HepG2 (cell line): Measurements from ENCODE around the gene ACE. TPM values are rescaled to one million over a fixed set of nuclear protein-coding genes. Genes with fewer than 3 reads are reported as not detected.

ENCODE experiments used
- ATAC-seq: fragments of 200-7000 bp; cut with Tn5 transposase; 3 replicates; pipeline ENCODE4 v1.9.1; 2020; ENCODE audit warnings: mild to moderate bottlenecking, moderate library complexity
- BruUV-seq: library from RNA; stranded (reverse); fragments of 400-500 nt; replicated peaks from 2 replicates; lab custom pipeline; 2021; lab: Mats Ljungman, UMichigan
- CTCF ChIA-PET: fragments of 300-600 bp; formaldehyde crosslinking; extraction: SDS; loops from one replicate; lab custom pipeline; 2021; ENCODE audit warnings: low total read pairs, inconsistent platforms, low intra/inter-chr PET ratio; lab: Yijun Ruan, JAX
- POLR2A ChIA-PET: fragments of 350-600 bp; sonication (Branson Sonifier 250); formaldehyde crosslinking; loops from one replicate; lab custom pipeline; 2020; ENCODE audit warnings: antibody characterized with exemption, inconsistent platforms; lab: Yijun Ruan, JAX
- DNase-seq: peaks from one replicate; pipeline ENCODE4 v3.0.0-alpha.2; 2015; ENCODE audit warnings: low spot score
- FAIRE-seq: peaks from 3 replicates; lab custom pipeline; 2011; peaks lifted over from hg19 to GRCh38; lab: Jason Lieb, UNC
- H2AFZ ChIP-seq: one replicate; pipeline ENCODE4 v1.6.1; 2011; ENCODE audit warnings: low read length, inconsistent platforms
- H3K27ac ChIP-seq: fragments of 300-600 bp; 3 replicates; pipeline ENCODE4 v1.8.0; 2011; ENCODE audit warnings: mixed run types, mild to moderate bottlenecking, mixed read lengths, low read length, inconsistent platforms; ENCODE audit not compliant: insufficient read depth; ENCODE audit errors: extremely low read length
- H3K27me3 ChIP-seq, 2 experiments: fragments of 200-600 bp in 1 of 2; 2 replicates in 1 of 2; 3 replicates in 1 of 2; pipeline versions ENCODE4 v1.6.0 to v1.8.0; 2011; ENCODE audit warnings: low read length in 2 of 2, mild to moderate bottlenecking in 2 of 2, moderate library complexity in 2 of 2, inconsistent platforms in 1 of 2; ENCODE audit not compliant: insufficient read depth in 2 of 2, control insufficient read depth in 1 of 2
- H3K36me3 ChIP-seq, 2 experiments: fragments of 200-600 bp in 1 of 2; replicated peaks in 1 of 2; 2 replicates in 1 of 2; 3 replicates in 1 of 2; pipeline versions ENCODE4 v1.5.1 to v1.8.0; 2011; ENCODE audit warnings: low read length in 2 of 2, inconsistent platforms in 1 of 2; ENCODE audit not compliant: insufficient read depth in 2 of 2, control insufficient read depth in 1 of 2
- H3K4me1 ChIP-seq: 2 replicates; pipeline ENCODE4 v1.5.1; 2012; ENCODE audit warnings: low read length, inconsistent platforms; ENCODE audit not compliant: insufficient read depth
- H3K4me2 ChIP-seq: 2 replicates; pipeline ENCODE4 v1.6.0; 2011; ENCODE audit warnings: low read depth, low read length, inconsistent platforms
- H3K4me3 ChIP-seq, 3 experiments: fragments of 200-600 bp in 1 of 3; sonication (generic), shearing (Covaris generic) in 1 of 3; replicated peaks in 1 of 3; 2 replicates each; pipeline ENCODE4 v1.5.1; 2011 to 2016; ENCODE audit warnings: low read length in 3 of 3, inconsistent platforms in 2 of 3, low read depth in 2 of 3, mild to moderate bottlenecking in 2 of 3, control low read depth in 1 of 3, mixed read lengths in 1 of 3; ENCODE audit not compliant: insufficient read depth in 1 of 3
- H3K79me2 ChIP-seq: one replicate; pipeline ENCODE4 v1.6.1; 2011; ENCODE audit warnings: low read length, inconsistent platforms; ENCODE audit not compliant: insufficient read depth
- H3K9ac ChIP-seq: 2 replicates; pipeline ENCODE4 v1.6.0; 2011; ENCODE audit warnings: mild to moderate bottlenecking, low read depth, low read length, inconsistent platforms; ENCODE audit not compliant: insufficient read depth
- H3K9me3 ChIP-seq: 2 replicates; pipeline ENCODE4 v1.5.1; 2012; ENCODE audit warnings: mild to moderate bottlenecking, low read length
- H4K20me1 ChIP-seq: 2 replicates; pipeline ENCODE4 v1.6.0; 2011; ENCODE audit warnings: inconsistent platforms, mild to moderate bottlenecking, low read length, moderate library complexity; ENCODE audit not compliant: insufficient read depth
- ATF7 ChIP-seq, 2 experiments: fragments of 450-650 bp in 1 of 2; sonication (generic) in 1 of 2; formaldehyde crosslinking in 1 of 2; IDR thresholded peaks; 2 replicates each; pipeline versions ENCODE4 v1.4.0 to v1.6.1; 2016 to 2020; ENCODE audit warnings: antibody characterized with exemption in 1 of 2, mild to moderate bottlenecking in 1 of 2, missing genetic modification reagents in 1 of 2
- EEA1 ChIP-seq: sonication (generic); formaldehyde crosslinking; IDR thresholded peaks from 2 replicates; pipeline ENCODE4 v1.5.1; 2020; ENCODE audit warnings: mild to moderate bottlenecking, missing genetic modification reagents, borderline replicate concordance
- EED ChIP-seq: sonication (generic); formaldehyde crosslinking; IDR thresholded peaks from 2 replicates; pipeline ENCODE4 v1.5.0; 2020; ENCODE audit warnings: mild to moderate bottlenecking, missing genetic modification reagents
- HNF4A ChIP-seq: sonication (generic); formaldehyde crosslinking; IDR thresholded peaks from 2 replicates; pipeline ENCODE4 v1.4.0; 2020; ENCODE audit warnings: missing genetic modification reagents
- KAT2B ChIP-seq: fragments of 150-350 bp; IDR thresholded peaks from 2 replicates; pipeline ENCODE4 v1.6.1; 2014; ENCODE audit warnings: low read depth, low read length, borderline replicate concordance
- KLF12 ChIP-seq: sonication (generic); formaldehyde crosslinking; IDR thresholded peaks from 2 replicates; pipeline ENCODE4 v1.4.0; 2020; ENCODE audit warnings: missing genetic modification reagents, borderline replicate concordance
- NONO ChIP-seq, 2 experiments: fragments of 450-650 bp in 1 of 2; sonication (generic) in 1 of 2; formaldehyde crosslinking in 1 of 2; IDR thresholded peaks in 1 of 2; conservative IDR thresholded peaks in 1 of 2; 2 replicates each; pipeline versions ENCODE4 v1.6.1 to v1.8.0; 2017 to 2022; ENCODE audit warnings: mild to moderate bottlenecking in 1 of 2, missing genetic modification reagents in 1 of 2, moderate library complexity in 1 of 2
- NR2F1 ChIP-seq, 2 experiments: fragments of 450-650 bp in 1 of 2; formaldehyde crosslinking in 1 of 2; IDR thresholded peaks; 2 replicates each; pipeline versions ENCODE4 v1.5.0 to v1.6.1; 2016 to 2020; ENCODE audit warnings: mild to moderate bottlenecking in 1 of 2, missing compliant biosample characterization in 1 of 2, missing genetic modification reagents in 1 of 2, moderate library complexity in 1 of 2
- TARDBP ChIP-seq: sonication (generic); formaldehyde crosslinking; IDR thresholded peaks from 2 replicates; pipeline ENCODE4 v1.8.0; 2022; ENCODE audit warnings: mild to moderate bottlenecking, missing genetic modification reagents
- ZBTB7A ChIP-seq: sonication (generic); formaldehyde crosslinking; IDR thresholded peaks from 2 replicates; pipeline ENCODE4 v1.8.0; 2022; ENCODE audit warnings: mild to moderate bottlenecking, missing genetic modification reagents
- ZNF143 ChIP-seq: sonication (generic); formaldehyde crosslinking; IDR thresholded peaks from 2 replicates; pipeline ENCODE4 v1.4.0; 2020; ENCODE audit warnings: missing genetic modification reagents
- ZNF296 ChIP-seq: sonication (generic); formaldehyde crosslinking; conservative IDR thresholded peaks from 2 replicates; pipeline ENCODE4 v1.5.0; 2020; ENCODE audit warnings: mild to moderate bottlenecking, missing genetic modification reagents
- ZNF326 ChIP-seq: sonication (generic); formaldehyde crosslinking; IDR thresholded peaks from 2 replicates; pipeline ENCODE4 v1.4.0; 2020; ENCODE audit warnings: missing genetic modification reagents, borderline replicate concordance
- WGBS: methylation state at CpG from one replicate; pipeline ENCODE4 v1.1.6; 2017; ENCODE audit warnings: low lambda C conversion rate; 5-methylcytosine and 5-hydroxymethylcytosine counted together
- in situ Hi-C: cut with HindIII; loops from 2 replicates; pipeline ENCODE4 v1.10.0; 2017; ENCODE audit warnings: low pct_unique_long_range_greater_than_20kb; ENCODE audit not compliant: extremely low pct_ligation_motif_present
- intact Hi-C: fragments of 100-400 bp; cut with micrococcal nuclease; formaldehyde crosslinking; loops from one replicate; pipeline ENCODE4 v1.10.0; 2022; ENCODE audit not compliant: unreplicated experiment
- polyA plus RNA-seq, 8 experiments: library from polyadenylated mRNA; depleted of rRNA in 3 of 8; stranded (reverse) in 7 of 8; unstranded in 1 of 8; fragments of >200 nt; fragmentation: Illumina TruSeq in 4 of 8; extraction: Trizol in 4 of 8; gene quantifications; 2 replicates each; pipeline versions ENCODE4 v1.2.1 to v1.2.3, GENCODE V29; 2011 to 2016; ENCODE audit warnings: low read depth in 4 of 8, missing spikeins in 1 of 8, mixed read lengths in 1 of 8; ENCODE audit not compliant: insufficient read depth in 1 of 8
- total RNA-seq, 5 experiments: library from RNA; depleted of rRNA; stranded (reverse); fragments of >200 nt; fragmentation: Illumina TruSeq; extraction: Trizol; gene quantifications; 2 replicates each; pipeline ENCODE4 v1.2.3, GENCODE V29; 2016; ENCODE audit warnings: low read depth in 1 of 5
- TF ChIP-seq, protein P1 (sequence below): sonication (generic); formaldehyde crosslinking; IDR thresholded peaks from 2 replicates; pipeline ENCODE4 v1.4.0; 2020; ENCODE audit warnings: mild to moderate bottlenecking, low read depth, missing genetic modification reagents
- TF ChIP-seq, protein P2 (sequence below): sonication (generic); formaldehyde crosslinking; IDR thresholded peaks from 2 replicates; pipeline ENCODE4 v1.5.1; 2020; ENCODE audit warnings: missing genetic modification reagents, mild to moderate bottlenecking, borderline replicate concordance
- TF ChIP-seq, protein P3 (sequence below): sonication (generic); formaldehyde crosslinking; conservative IDR thresholded peaks from 2 replicates; pipeline ENCODE4 v1.4.0; 2020; ENCODE audit warnings: mild to moderate bottlenecking, missing genetic modification reagents, moderate library complexity

The ACE gene
- total and polyA plus RNA-seq, 2 of the 13 experiments (the other 11 are each of a cell fraction or from before 2014, with no cell fraction given), result 0.08 to 0.13 TPM

- ATAC-seq (no peak), DNase-seq (peak; percentile 30), FAIRE-seq (peak; percentile 28)
- H3K9me3 ChIP-seq, result no peaks in the 10 kb centered on the region
- H3K9ac ChIP-seq, result no peak overlapping the region
- H3K4me1 ChIP-seq, result peaks cover 31% of the 10 kb centered on the region
- H2AFZ ChIP-seq, result no peak overlapping the region
- H3K36me3 ChIP-seq, result no peaks in the 10 kb centered on the region
- POLR2A ChIA-PET, result no interaction called here
- H3K27me3 ChIP-seq, result peaks cover 6 to 51% of the 10 kb centered on the region in 2 experiments; a peak in 4 of 5 replicates
- in situ Hi-C loops, result no loop called here
- H3K79me2 ChIP-seq, result no peaks in the 10 kb centered on the region
- WGBS, result 20% methylated on average over 9 of the region's 9 CpGs
- CTCF ChIA-PET, result no interaction called here
- BruUV-seq, result no TSS peak
- H3K4me2 ChIP-seq, result peak overlapping the region; percentile 66
- no peaks in the 10 kb centered on the region for H4K20me1 ChIP-seq
- no peak overlapping the region for H3K27ac ChIP-seq
- H3K4me3 ChIP-seq, result peak overlapping the region in 1 of 3 experiments; percentile 45; a peak in 1 of 6 replicates
- intact Hi-C loops, result no loop called here
- peak in 1 of 2 experiments; percentile 52; a peak in 2 of 4 replicates for TF ChIP-seq NR2F1 (CRISPR knock-in tag; IDR thresholded peaks at IDR 0.05)
- no peak for TF ChIP-seq ZNF143 (CRISPR knock-in tag)
- no peak for TF ChIP-seq ZNF296
- TF ChIP-seq, protein P1, sequence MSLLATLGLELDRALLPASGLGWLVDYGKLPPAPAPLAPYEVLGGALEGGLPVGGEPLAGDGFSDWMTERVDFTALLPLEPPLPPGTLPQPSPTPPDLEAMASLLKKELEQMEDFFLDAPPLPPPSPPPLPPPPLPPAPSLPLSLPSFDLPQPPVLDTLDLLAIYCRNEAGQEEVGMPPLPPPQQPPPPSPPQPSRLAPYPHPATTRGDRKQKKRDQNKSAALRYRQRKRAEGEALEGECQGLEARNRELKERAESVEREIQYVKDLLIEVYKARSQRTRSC (CRISPR knock-in tag), result no peak
- TF ChIP-seq TARDBP, result no peak; the same call in 1 of the 2 replicates
- TF ChIP-seq, protein P2, sequence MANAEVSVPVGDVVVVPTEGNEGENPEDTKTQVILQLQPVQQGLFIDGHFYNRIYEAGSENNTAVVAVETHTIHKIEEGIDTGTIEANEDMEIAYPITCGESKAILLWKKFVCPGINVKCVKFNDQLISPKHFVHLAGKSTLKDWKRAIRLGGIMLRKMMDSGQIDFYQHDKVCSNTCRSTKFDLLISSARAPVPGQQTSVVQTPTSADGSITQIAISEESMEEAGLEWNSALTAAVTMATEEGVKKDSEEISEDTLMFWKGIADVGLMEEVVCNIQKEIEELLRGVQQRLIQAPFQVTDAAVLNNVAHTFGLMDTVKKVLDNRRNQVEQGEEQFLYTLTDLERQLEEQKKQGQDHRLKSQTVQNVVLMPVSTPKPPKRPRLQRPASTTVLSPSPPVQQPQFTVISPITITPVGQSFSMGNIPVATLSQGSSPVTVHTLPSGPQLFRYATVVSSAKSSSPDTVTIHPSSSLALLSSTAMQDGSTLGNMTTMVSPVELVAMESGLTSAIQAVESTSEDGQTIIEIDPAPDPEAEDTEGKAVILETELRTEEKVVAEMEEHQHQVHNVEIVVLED, result no peak
- no peak for TF ChIP-seq ZNF326 (CRISPR knock-in tag)
- TF ChIP-seq KLF12, result no peak
- no peak for TF ChIP-seq ATF7 (IDR thresholded peaks at IDR 0.05)
- no peak for TF ChIP-seq ATF7 (CRISPR knock-in tag; IDR thresholded peaks at IDR 0.05)
- TF ChIP-seq NONO (IDR thresholded peaks at IDR 0.05), result no peak
- no peak for TF ChIP-seq NONO (CRISPR knock-in tag; conservative IDR thresholded peaks at IDR 0.05)
- TF ChIP-seq ZBTB7A (CRISPR knock-in tag), result no peak
- TF ChIP-seq, protein P3, sequence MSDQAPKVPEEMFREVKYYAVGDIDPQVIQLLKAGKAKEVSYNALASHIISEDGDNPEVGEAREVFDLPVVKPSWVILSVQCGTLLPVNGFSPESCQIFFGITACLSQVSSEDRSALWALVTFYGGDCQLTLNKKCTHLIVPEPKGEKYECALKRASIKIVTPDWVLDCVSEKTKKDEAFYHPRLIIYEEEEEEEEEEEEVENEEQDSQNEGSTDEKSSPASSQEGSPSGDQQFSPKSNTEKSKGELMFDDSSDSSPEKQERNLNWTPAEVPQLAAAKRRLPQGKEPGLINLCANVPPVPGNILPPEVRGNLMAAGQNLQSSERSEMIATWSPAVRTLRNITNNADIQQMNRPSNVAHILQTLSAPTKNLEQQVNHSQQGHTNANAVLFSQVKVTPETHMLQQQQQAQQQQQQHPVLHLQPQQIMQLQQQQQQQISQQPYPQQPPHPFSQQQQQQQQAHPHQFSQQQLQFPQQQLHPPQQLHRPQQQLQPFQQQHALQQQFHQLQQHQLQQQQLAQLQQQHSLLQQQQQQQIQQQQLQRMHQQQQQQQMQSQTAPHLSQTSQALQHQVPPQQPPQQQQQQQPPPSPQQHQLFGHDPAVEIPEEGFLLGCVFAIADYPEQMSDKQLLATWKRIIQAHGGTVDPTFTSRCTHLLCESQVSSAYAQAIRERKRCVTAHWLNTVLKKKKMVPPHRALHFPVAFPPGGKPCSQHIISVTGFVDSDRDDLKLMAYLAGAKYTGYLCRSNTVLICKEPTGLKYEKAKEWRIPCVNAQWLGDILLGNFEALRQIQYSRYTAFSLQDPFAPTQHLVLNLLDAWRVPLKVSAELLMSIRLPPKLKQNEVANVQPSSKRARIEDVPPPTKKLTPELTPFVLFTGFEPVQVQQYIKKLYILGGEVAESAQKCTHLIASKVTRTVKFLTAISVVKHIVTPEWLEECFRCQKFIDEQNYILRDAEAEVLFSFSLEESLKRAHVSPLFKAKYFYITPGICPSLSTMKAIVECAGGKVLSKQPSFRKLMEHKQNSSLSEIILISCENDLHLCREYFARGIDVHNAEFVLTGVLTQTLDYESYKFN (CRISPR knock-in tag), result peak; percentile 23; the same call in 1 of the 2 replicates
- no peak for TF ChIP-seq EEA1 (CRISPR knock-in tag)
- no peak for TF ChIP-seq HNF4A (CRISPR knock-in tag)
- no peak for TF ChIP-seq EED
- no peak for TF ChIP-seq KAT2B
These were observed 21.9 kb downstream of the ACE start for GRCh38 chr17:63498626-63499195.
